Heart right ventricle (tissue), 16 donors: ENCODE results near the gene CNMD. TPM values are rescaled to one million over a fixed set of nuclear protein-coding genes. Genes with fewer than 3 reads are reported as not detected.
"Not testable (repeated sequence)": the region's sequence is repeated elsewhere in the genome, so short reads cannot be mapped to it uniquely, and the experiment has no call there.

ENCODE experiments used
- ATAC-seq, 8 donors: fragments of 200-7000 bp; cut with Tn5 transposase; one replicate each; pipeline ENCODE4 v1.9.1; 2020; ENCODE audit warnings: mild to moderate bottlenecking in 8 of 8, moderate library complexity in 8 of 8, moderate number of reproducible peaks in 1 of 8
- DNase-seq, 2 donors: peaks; one replicate each; pipeline ENCODE4 v3.0.0-alpha.2; 2020
- H3K27ac ChIP-seq, 10 donors: fragments of 200-600 bp; sonication (generic) in 2 of 10; one replicate each; pipeline versions ENCODE4 v1.5.0 to v1.8.0; 2020 to 2022; ENCODE audit warnings: mild to moderate bottlenecking in 3 of 10
- H3K27me3 ChIP-seq, 7 donors: fragments of 200-600 bp; one replicate each; pipeline ENCODE4 v1.8.0; 2021 to 2022; ENCODE audit warnings: mild to moderate bottlenecking in 2 of 7
- H3K36me3 ChIP-seq, 9 donors: fragments of 200-600 bp; sonication (generic) in 1 of 9; one replicate each; pipeline versions ENCODE4 v1.5.0 to v1.8.0; 2020 to 2022; ENCODE audit warnings: mild to moderate bottlenecking in 2 of 9
- H3K4me1 ChIP-seq, 9 donors: fragments of 200-600 bp; sonication (generic) in 1 of 9; one replicate each; pipeline versions ENCODE4 v1.5.0 to v1.8.0; 2020 to 2022; ENCODE audit warnings: mild to moderate bottlenecking in 4 of 9
- H3K4me3 ChIP-seq, 10 donors: fragments of 200-600 bp; sonication (generic) in 2 of 10; one replicate each; pipeline versions ENCODE4 v1.5.0 to v1.8.0; 2020 to 2022; ENCODE audit warnings: mild to moderate bottlenecking in 7 of 10, moderate library complexity in 2 of 10
- H3K9me3 ChIP-seq, 11 donors: fragments of 200-600 bp in 10 of 11; sonication (generic) in 2 of 11; one replicate each; pipeline versions ENCODE4 v1.5.0 to v1.8.0; 2013 to 2022; ENCODE audit warnings: mild to moderate bottlenecking in 2 of 11, control low read depth in 1 of 11, moderate library complexity in 1 of 11
- WGBS, 2 donors: extraction: QIAGEN DNeasy Blood & Tissue Kit; methylation state at CpG; one replicate each; pipeline ENCODE4 v1.1.7; 2013; ENCODE audit warnings: inconsistent platforms in 1 of 2; 5-methylcytosine and 5-hydroxymethylcytosine counted together
- intact Hi-C, 10 donors: fragments of 100-400 bp; cut with DNase I; formaldehyde crosslinking; loops; one replicate each; pipeline versions ENCODE4 v1.11.1 to v1.14.2; 2022
- polyA plus RNA-seq, 2 donors: library from polyadenylated mRNA; stranded (reverse); fragments of 200-250 nt; gene quantifications; one replicate each; pipeline ENCODE4 v1.2.3, GENCODE V29; 2013
- total RNA-seq, 10 donors: library from RNA; stranded (reverse); fragmentation: NEBNext Ultra II Directional in 3 of 10; extraction: Animal tissue kit (Norgen Biotek cat#: 25700) in 3 of 10; gene quantifications; one replicate each; pipeline versions ENCODE4 v1.2.1 to v1.2.4, GENCODE V29; 2021 to 2023
- TF ChIP-seq, protein P1 (sequence below), 9 donors: fragments of 200-600 bp; sonication (generic) in 2 of 9; IDR thresholded peaks; one replicate each; pipeline versions ENCODE4 v1.5.0 to v1.8.0; 2021 to 2022; ENCODE audit warnings: antibody characterized with exemption in 9 of 9, mild to moderate bottlenecking in 5 of 9, moderate library complexity in 1 of 9
- donor health status: Arrhythmogenic right ventricular cardiomyopathy.
- donor health status: ischemic (EF 13 %, LVEDD 7.1; RV severe dilation, severe dysfunction).
- donor health status: healthy with polysubstance abuse.
- donor health status: DM: no; HTN: yes; CAD: no.
- donor health status: DM: no; HTN: no; CAD: no.
- donor health status: ischemic (EF 25% LVEDD 6.9; RV normal size, moderate dysfunction).
- donor health status: ischemic (EF 25% LVEDD 5.7; RV mildly dilated, moderate dysfunction).
- donor health status: healthy.
- donor health status: DM: yes; HTN: yes; CAD: no.
- donor health status: Ischemic cardiomyopathy.
- donor health status: ischemic (EF 35%, LVEDD 5.7; RV mildly dilated, moderate dysfunction).
- donor health status: nonischemic (EF 11% LVEDD 7.7; RV severe dilation, severe dysfunction).
- donor health status: DM: yes; HTN: yes; CAD: no.
- donor health status: PGD.
- donor health status: ischemic (EF 29% LVEDD 5.4; RV normal size, mild dysfunction).
- donor health status: nonischemic (EF 23%, LVEDD 6.1; RV moderate dilation, normal function).

Gene CNMD
- total and polyA plus RNA-seq, 12 donors: not detected

DNA sequence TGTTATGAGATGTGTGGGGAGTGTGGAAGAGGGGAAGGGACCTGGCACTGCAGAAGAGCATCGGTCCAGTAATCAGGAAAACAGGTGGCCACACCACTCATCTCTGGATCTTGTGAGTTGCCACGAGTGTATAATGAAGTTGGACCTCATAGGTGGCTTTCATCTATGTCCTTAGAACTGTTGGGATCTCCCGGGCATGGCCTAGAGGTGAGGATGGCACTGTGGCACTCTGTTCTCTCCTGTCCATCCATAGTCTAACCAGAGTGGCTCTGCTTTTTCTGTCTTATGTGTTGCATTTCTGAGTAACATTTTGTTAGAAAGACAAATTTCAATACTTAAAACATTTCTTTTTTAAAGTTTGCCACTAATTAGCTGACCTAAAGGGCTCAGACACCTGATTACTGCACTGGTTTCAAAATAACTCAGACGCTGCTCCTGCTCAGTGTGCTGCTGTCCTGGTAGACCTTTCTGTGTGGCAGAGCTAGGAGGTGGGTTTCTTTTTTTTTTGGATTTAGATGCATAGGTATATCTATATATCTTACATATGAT, 5.5 kb downstream of the CNMD start:
- Histone ChIP-seq H3K9me3 (no peaks in the 10 kb centered on the region), H3K4me3 (no peak overlapping the region), H3K4me1 (peaks cover 0 to 8% (median 4%) of the 10 kb centered on the region in 9 donors), H3K27ac (no peak overlapping the region), H3K27me3 (peaks cover 4 to 56% (median 39%) of the 10 kb centered on the region in 7 donors), H3K36me3 (no peaks in the 10 kb centered on the region)
- 83 to 84% methylated on average over 4 of the region's 4 CpGs for WGBS, 2 donors
- no peak for DNase-seq
- TF ChIP-seq, protein P1, sequence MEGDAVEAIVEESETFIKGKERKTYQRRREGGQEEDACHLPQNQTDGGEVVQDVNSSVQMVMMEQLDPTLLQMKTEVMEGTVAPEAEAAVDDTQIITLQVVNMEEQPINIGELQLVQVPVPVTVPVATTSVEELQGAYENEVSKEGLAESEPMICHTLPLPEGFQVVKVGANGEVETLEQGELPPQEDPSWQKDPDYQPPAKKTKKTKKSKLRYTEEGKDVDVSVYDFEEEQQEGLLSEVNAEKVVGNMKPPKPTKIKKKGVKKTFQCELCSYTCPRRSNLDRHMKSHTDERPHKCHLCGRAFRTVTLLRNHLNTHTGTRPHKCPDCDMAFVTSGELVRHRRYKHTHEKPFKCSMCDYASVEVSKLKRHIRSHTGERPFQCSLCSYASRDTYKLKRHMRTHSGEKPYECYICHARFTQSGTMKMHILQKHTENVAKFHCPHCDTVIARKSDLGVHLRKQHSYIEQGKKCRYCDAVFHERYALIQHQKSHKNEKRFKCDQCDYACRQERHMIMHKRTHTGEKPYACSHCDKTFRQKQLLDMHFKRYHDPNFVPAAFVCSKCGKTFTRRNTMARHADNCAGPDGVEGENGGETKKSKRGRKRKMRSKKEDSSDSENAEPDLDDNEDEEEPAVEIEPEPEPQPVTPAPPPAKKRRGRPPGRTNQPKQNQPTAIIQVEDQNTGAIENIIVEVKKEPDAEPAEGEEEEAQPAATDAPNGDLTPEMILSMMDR (IDR thresholded peaks at IDR 0.05): no peak
- no peak for ATAC-seq
- intact Hi-C loops: no loop called here

DNA sequence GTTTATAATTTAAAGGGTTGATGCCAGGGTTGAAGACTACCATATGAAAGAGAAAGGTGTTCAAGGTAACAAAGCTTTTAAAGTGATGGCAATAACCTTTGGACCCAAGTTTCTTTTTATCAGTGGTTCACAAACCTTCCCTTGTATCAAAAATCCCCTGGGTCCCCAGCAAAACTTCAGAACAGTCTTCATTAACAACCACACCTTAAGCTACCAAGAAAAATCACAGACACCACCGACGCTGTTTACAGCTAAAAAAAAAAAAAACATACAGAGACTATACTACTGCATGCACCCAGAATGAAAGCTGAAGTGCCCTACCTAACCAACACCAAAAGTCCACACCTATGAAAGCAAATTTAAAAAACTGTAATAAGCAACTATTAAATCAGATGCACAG, 13.4 kb downstream of the CNMD start:
- Histone ChIP-seq H3K36me3 (no peaks in the 10 kb centered on the region), H3K9me3 (peaks cover 0 to 11% (median 0%) of the 10 kb centered on the region in 11 donors), H3K4me3 (no peak overlapping the region), H3K27ac (no peak overlapping the region), H3K4me1 (no peaks in the 10 kb centered on the region), H3K27me3 (peaks cover 0 to 12% (median 0%) of the 10 kb centered on the region in 7 donors)
- 82 to 91% methylated on average over 2 of the region's 2 CpGs for WGBS, 2 donors
- ATAC-seq (no peak), DNase-seq (no peak)
- TF ChIP-seq, protein P1 (IDR thresholded peaks at IDR 0.05): no peak
- intact Hi-C loops: no loop called here

DNA sequence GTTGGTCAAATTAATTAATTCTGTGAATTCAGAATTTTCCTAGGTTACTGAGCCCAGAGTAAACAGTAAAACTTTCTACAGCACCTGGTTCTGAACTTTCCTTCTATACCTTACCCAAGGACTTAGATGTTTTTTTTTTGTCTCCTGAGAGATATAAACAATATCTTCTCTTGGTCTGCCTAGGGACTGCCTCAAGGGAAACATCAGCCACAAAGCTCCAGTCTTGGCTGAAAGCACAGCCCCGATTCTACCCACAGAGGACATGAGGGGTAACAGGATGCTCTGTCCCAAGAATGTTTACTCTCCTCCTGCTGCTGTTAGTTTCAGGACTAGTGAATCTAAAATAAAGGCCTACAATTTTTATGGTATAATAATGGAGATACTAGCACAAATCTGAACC, 14.3 kb downstream of the CNMD start:
- WGBS, 2 donors: 66 to 76% methylated on average over 1 of the region's 1 CpG

DNA sequence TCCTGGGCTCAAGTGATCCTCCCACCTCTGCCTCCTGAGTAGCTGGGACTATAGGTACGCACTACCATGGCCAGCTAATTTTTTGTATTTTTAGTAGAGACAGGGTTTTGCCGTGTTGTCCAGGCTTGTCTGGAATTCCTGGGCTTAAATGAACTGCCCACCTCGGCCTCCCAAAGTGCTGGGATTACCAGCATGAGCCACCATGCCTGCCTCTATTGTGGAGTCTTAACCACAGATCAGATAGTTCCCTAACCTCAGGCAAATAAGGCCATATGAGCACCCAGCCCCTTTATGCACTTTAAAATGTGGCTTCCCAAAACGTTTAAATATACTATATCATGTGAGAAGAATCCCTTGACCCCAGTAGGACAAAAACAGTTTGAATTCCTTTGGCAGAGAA, 16.4 kb downstream of the CNMD start:
- 76 to 85% methylated on average over 4 of the region's 4 CpGs for whole genome bisulfite sequencing, 2 donors
- intact Hi-C loops: no loop called here
- Histone ChIP-seq H3K9me3 (peaks cover 0 to 28% (median 0%) of the 10 kb centered on the region in 11 donors), H3K27ac (no peak overlapping the region), H3K4me3 (no peak overlapping the region), H3K36me3 (no peaks in the 10 kb centered on the region), H3K27me3 (peaks cover 0 to 3% (median 0%) of the 10 kb centered on the region in 7 donors), H3K4me1 (no peaks in the 10 kb centered on the region)
- TF ChIP-seq, protein P1 (IDR thresholded peaks at IDR 0.05): no peak
- DNase-seq: no peak
- no peak for ATAC-seq

More for the DNA sequence above, 14.3 kb downstream of the CNMD start:
- H3K36me3 ChIP-seq: no peaks in the 10 kb centered on the region
- TF ChIP-seq, protein P1 (IDR thresholded peaks at IDR 0.05): no peak
- no peak for DNase-seq
- no peak overlapping the region for H3K4me3 ChIP-seq
- peaks cover 0 to 11% (median 0%) of the 10 kb centered on the region in 11 donors for H3K9me3 ChIP-seq
- ATAC-seq: no peak
- intact Hi-C loops: no loop called here
- no peak overlapping the region for H3K27ac ChIP-seq
- H3K4me1 ChIP-seq: no peaks in the 10 kb centered on the region
- peaks cover 0 to 4% (median 0%) of the 10 kb centered on the region in 7 donors for H3K27me3 ChIP-seq

DNA sequence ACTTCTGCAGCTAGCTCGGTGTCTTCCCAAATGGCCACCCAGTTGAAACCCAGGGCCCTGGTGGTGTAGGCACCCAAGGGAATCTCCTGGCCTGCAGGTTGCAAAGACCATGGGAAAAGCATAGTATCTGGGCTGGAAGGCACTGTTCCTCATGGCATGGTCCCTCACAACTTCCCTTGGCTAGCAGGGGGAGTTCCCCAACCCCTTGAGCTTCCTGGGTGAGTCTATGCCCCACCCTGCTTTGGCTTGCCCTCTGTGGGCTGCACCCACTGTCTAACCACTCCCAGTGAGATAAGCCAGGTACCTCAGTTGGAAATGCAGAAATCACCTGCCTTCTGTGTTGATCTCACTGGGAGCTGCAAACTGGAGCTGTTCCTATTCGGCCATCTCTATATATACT, 18.3 kb downstream of the CNMD start:
- H3K4me1 ChIP-seq, H3K27ac ChIP-seq, H3K4me3 ChIP-seq, H3K27me3 ChIP-seq, H3K36me3 ChIP-seq, intact Hi-C loops, DNase-seq, ATAC-seq: not testable (repeated sequence)
- peaks cover 0 to 24% (median 0%) of the 10 kb centered on the region in 11 donors for H3K9me3 ChIP-seq
- WGBS, 2 donors: 94 to 100% methylated on average over 2 of the region's 2 CpGs

DNA sequence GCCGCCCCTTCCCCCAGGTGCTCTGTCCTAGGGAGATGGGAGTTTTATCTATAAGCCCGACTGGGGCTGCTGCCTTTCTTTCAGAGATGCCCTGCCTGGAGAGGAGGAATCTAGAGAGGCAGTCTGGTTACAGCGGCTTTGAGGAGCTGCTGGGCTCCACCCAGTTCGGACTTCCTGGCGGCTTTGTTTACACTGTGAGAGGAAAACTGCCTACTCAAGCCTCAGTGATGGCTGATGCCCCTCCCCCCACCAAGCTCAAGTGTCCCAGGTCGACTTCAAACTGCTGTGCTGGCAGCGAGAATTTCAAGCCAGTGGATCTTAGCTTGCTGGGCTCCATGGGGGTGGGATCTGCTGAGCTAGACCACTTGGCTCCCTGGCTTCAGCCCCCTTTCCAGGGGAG, 18.7 kb downstream of the CNMD start:
- H3K27ac ChIP-seq, ATAC-seq, intact Hi-C loops, H3K4me3 ChIP-seq, DNase-seq, H3K27me3 ChIP-seq, H3K4me1 ChIP-seq, H3K36me3 ChIP-seq: not testable (repeated sequence)
- WGBS, 2 donors: 64 to 76% methylated on average over 7 of the region's 7 CpGs
- peaks cover 0 to 24% (median 0%) of the 10 kb centered on the region in 11 donors for H3K9me3 ChIP-seq
